Fibroblast of the aortic adventitia (primary cell): Measurements from ENCODE around the gene MSLN. TPM values are rescaled to one million over a fixed set of nuclear protein-coding genes. Genes with fewer than 3 reads are reported as not detected.

Source experiments
- DNase-seq: peaks from one replicate; pipeline ENCODE4 v3.0.0-alpha.2; 2010; ENCODE audit warnings: low read depth
- H3K4me3 ChIP-seq: 2 replicates; pipeline ENCODE4 v1.5.1; 2011; ENCODE audit warnings: low read depth, mild to moderate bottlenecking, control low read depth, low read length, moderate library complexity
- total RNA-seq: library from RNA; depleted of rRNA; stranded (reverse); fragments of >200 nt; gene quantifications from 2 replicates; pipeline ENCODE4 v1.2.3, GENCODE V29; 2012; ENCODE audit warnings: low replicate concordance
- TF ChIP-seq, protein P1 (sequence below): IDR thresholded peaks from 2 replicates; pipeline ENCODE4 v1.5.1; 2011; ENCODE audit warnings: mild to moderate bottlenecking, low read length, control low read depth, inconsistent platforms; ENCODE audit not compliant: insufficient read depth

Gene MSLN
- total RNA-seq, 1 donor = not detected

DNA sequence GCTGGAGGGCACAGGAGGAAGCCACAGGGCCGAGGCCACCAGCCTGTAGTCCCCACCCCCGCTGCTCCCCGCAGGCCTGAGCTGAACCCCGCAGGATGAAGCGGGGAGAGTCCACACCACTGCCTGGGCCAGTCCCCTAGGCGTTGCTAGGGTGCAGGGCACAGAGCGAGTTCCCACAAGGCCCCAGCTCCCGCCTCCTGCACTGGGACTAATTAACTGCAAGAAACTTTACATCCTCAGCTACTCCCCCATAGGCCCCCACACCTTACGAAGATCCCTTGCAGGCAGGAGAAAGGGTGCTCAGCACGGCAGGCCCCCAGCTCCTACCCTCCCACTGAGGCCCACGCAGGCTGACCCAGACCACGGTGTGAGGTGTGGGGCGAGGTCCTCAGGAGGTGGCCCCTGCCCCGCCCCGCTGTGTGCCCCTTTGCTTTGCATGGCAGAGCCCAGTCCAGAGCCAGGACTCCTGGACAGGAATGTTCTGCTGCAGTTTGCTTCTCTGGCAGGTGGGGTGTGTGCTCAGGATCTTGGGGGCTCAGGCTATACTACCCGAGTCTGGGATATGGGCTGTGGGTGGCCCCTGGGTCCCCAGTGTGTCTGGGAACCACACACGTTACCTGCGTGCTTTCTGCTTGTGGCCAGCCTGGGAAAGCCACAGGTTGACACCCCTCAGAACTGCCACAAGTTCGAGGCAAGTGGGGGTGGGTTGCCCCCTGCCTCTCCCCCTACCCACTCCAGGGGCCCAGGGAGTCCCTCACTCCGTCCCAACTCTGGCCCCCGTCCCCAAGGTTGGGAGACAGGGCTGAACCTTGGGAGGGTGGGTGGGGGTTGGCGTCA, 38.8 kb downstream of the MSLN start:
- TF ChIP-seq, protein P1, sequence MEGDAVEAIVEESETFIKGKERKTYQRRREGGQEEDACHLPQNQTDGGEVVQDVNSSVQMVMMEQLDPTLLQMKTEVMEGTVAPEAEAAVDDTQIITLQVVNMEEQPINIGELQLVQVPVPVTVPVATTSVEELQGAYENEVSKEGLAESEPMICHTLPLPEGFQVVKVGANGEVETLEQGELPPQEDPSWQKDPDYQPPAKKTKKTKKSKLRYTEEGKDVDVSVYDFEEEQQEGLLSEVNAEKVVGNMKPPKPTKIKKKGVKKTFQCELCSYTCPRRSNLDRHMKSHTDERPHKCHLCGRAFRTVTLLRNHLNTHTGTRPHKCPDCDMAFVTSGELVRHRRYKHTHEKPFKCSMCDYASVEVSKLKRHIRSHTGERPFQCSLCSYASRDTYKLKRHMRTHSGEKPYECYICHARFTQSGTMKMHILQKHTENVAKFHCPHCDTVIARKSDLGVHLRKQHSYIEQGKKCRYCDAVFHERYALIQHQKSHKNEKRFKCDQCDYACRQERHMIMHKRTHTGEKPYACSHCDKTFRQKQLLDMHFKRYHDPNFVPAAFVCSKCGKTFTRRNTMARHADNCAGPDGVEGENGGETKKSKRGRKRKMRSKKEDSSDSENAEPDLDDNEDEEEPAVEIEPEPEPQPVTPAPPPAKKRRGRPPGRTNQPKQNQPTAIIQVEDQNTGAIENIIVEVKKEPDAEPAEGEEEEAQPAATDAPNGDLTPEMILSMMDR = no peak
- DNase-seq = no peak
- H3K4me3 ChIP-seq = no peak overlapping the region

DNA sequence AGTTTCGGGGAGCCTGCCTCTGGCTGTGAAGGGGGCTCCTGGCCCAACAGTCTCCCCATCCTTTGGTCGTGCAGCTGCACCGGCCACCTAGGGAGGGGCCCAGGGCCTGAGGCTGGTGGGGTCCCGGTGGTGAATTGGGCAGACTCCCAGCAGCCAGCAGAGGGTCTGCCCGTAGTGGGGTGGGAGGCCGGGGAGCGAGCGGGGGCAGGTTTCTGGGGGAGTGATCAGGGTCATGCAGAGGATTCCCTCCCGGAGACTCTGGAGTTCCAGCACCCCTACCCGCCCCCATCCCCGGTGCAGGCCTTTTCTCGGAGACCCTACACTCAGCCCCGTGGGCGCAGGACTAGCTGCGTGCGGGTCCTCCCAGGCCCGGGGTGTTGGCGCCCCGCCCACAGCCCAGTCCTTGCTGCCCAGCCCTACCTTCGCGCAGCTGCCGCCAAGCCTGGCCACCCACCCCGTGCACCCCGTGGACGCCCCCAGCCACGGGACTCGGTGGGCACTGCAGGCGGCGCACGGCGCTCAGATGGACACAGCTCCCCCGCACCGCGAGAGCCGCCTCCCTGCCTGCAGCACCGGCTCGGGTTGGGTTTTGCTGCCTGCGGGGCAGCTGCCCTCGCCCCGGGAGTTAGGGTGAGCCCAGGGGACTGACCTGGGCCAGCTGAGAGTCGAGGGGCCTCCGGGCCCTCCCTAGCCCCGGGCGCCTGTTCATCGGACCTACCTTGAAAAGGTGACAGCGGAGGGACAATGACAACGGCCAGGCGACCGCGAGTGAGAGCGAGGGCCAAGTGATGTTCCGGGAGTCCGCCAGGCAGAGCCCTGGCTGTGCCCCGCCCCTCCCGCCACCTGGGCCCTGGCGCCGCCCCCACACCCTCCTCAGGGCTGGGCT, 39.7 kb downstream of the MSLN start, which contains the start of gene GNG13:
Gene GNG13, minus strand, starts transcription at position 787 of the 886 bp plus-strand sequence. CDS start 1,657 bp downstream, outside the sequence.
- TF ChIP-seq, protein P1 = no peak
- no peak for DNase-seq
- H3K4me3 ChIP-seq = no peak within 1 kb of the TSS

DNA sequence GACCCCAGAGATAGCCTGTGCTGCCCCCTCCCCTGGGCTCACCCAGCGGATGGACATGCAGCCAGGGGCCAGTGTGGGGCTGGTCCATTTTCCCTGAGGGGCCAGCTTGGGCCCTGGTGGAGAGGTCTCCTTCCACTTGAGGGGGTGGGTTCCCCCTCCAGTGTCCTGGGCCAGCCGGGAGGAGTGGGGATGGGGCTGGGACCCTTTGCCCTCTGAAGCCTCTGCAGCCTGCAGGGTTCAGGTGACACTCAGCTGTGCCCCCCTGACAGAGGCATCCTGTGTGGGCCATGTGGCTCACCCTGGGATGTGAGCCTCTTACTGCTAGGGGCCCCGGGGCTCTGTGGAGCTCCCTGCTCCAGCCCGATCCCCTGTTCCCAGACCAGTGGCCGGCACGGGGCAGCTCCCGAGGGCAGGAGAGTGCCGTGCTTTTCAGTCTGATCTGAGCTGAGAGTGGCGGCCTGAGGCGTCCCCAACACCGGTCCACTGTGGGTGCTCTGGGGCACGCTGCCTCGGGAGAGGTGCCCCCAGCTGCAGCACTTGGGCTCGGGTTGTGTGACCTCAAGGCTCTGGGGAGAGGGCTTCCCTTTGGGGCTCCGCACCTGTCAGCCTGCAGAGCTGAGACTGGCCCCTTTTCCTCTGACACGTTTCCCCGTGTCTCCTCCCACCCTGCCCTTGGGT, 40.4 kb downstream of the MSLN start:
- TF ChIP-seq, protein P1 = no peak
- H3K4me3 ChIP-seq = no peak overlapping the region
- DNase-seq = no peak

DNA sequence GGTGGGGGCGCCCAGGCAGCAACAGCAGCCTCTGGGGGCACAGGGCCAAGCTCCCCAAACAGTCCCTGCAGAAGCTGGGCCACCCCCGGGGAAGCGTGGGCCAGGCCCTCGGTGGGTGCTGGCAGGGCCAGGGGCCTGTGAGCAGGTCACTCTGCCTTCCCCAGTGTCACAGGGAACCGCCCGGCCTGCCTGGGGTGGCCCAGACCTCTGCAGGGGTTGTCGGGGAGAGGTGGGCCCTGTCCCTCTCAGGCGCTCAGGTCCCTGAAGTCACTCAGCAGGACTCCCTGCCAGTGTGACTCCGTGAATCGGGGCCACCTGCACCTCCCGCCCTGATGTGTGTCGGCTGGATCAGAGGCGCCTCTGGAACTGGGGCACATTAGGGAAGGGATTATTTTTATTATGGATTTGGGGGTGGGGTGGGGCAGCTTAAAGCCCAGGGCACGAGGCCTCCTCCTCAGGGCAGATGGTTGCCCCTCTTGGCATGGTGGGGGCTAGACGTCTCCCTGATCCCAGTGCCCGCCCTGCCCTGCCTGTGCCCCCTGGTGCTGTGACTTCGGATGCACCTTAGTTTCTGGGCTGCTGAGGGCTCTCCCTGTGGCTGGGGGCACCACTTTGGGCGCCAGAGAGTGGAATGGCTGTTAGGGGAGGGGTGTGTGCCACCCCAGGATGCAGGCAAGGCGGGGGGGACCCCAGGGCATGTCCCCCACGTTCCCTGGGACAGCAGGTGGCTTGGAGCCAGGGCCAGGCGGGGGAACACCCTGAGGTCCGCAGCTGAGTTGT, 41.2 kb downstream of the MSLN start:
- TF ChIP-seq, protein P1 = no peak
- no peak for DNase-seq
- no peak overlapping the region for H3K4me3 ChIP-seq

DNA sequence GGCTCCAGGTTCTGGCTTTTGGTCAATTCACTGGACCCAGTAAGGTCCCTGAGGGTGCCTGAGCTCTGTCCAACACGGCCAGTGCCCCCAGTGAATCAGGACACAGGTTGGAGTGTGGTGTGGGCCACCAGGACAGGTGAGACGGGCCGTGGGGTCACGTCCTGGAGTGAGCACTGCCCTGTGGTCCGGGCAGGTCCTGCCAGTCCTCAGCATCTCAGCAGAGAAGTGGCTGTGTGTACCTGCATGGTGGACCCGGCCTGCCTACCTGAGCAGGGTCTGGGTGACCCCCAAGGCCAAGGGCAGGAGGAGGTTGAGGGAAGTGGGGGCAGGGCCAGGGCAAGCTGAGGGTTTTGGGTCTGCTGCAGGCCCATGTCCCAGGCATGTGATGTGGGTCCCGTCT, 41.9 kb downstream of the MSLN start:
- TF ChIP-seq, protein P1 = no peak
- DNase-seq = no peak
- no peak overlapping the region for H3K4me3 ChIP-seq
